Activated naive CD8-positive, alpha-beta T cell treated with anti-CD3 and anti-CD28 coated beads, Interleukin-2, amount 50 U/mL, for 16 hours (primary cell): ENCODE measurements around the gene LGALS9.

Experiments
- DNase-seq: peaks from one replicate; pipeline ENCODE4 v3.0.0-alpha.2; 2020; ENCODE audit warnings: low read depth, low spot score

The LGALS9 gene

DNA sequence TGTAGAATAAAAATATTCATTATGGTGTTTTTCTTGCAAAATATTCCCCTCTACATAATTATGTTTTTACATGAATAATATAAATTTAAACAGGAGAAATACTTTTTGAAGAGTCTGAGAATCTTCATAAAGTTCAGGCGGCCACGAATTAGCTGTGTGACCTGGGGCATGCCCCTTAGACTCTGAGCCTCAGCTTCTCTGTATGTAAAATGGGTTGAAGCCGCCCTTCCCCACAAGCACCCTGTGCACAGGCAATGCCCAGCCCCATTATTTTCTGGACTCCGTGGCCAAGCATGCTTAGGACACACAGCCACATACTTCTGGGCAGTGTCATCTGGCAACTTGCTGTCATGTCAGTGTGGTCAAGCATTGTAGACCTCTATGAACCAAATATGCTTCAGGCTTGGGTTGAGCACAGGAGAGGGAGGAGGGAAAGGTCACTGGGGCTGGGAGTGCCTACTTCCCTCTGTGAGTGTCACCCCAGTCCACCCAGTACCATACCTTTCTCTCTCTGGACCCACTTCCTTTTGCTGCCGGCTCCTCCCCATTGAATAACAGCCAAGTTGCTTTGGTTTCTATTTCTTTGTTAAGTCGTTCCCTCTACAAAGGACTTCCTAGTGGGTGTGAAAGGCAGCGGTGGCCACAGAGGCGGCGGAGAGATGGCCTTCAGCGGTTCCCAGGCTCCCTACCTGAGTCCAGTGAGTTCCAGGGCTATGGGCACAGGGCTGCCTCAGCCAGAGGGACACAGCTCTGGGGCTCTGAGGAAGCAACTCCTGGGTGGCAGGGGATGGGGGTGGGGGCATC, at the start of gene LGALS9:
LGALS9 (plus strand) TSS at position 582 of the 804 bp plus-strand sequence; CDS start at position 660, 78 bp downstream.
- no peak for DNase-seq

DNA sequence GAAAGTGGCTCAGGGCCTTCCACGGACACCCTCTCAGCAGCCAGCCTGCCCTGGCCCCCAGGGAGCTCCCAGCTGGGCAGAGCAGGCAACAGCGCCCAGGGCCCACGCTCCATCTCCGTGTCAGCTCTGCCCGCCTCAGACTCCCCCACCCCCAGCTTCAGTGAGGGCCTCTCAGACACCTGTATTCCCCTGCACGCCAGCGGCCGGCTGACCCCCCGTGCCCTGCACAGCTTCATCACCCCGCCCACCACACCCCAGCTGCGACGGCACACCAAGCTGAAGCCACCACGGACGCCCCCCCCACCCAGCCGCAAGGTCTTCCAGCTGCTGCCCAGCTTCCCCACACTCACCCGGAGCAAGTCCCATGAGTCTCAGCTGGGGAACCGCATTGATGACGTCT, 48.3 kb upstream of the LGALS9 start:
- no peak for DNase-seq

DNA sequence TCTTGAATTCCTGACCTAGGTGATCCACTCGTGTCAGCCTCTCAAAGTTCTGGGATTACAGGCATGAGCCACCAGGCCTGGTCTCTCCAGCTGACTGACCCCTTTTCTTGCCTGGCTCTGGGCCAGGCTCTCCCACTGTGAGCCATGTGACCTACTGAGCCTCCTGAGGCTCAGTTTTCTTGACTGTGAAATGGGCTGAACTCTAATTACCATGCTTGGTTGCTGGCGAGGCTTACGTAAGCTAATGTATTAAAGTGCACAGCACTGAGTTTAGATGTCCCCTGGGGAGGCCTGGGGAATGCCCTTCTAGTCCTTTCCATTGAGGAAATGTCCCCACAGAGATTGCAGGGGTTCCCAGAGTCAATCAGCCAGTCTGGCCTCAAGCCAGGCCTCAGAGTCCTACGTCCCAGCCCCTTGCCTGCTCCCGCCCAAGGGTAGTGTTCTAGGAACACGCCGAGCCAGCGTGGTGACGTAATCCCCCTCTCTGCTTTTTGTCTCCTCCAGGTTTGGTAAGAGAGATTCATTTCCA, 45.8 kb upstream of the LGALS9 start:
- DNase-seq = no peak

DNA sequence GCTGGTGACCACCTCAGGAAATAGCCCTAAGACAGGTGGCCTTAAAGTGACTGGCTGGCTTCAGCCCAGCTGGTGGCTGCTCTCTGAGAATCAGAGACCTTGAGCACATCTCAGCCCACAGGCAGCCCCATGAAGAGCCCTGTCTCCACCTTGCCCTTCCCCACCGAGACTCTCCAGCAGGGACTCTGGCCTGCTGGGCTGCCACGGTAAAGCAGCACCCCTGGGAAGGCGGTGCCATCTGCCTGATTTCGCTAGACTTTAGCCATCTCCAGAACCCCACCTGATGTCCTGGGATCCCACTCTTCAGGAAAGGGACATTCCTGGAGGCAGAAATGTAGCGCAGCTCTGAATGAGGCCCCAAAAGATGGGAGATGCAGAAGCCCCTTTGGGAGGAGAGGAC, 45.2 kb upstream of the LGALS9 start:
- DNase-seq = no peak

DNA sequence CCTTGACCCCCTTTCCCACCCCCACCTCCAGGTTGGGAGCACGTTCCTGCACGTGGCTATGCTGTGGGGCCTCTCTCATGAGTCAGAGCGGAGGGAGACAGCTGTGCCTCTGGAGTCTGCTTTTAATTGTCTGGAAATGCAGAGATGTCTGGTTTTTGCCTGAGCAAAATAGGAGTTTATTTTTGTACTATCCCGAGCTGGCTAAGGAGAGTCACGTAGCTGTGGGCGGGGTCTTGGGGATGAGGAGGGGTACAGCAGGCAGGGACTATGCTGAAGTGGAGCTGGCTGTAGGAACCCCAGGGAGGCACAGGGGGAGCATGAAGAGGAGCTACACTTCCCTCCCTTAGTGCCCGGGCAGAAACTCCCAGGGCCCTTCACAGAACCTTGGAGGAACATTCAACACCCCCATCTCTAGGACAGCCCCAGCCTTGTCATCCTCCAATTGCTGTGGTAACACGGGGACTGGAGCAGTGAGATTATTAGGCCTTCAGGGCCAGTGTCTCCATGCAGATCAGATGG, 44.7 kb upstream of the LGALS9 start:
- DNase-seq = no peak

DNA sequence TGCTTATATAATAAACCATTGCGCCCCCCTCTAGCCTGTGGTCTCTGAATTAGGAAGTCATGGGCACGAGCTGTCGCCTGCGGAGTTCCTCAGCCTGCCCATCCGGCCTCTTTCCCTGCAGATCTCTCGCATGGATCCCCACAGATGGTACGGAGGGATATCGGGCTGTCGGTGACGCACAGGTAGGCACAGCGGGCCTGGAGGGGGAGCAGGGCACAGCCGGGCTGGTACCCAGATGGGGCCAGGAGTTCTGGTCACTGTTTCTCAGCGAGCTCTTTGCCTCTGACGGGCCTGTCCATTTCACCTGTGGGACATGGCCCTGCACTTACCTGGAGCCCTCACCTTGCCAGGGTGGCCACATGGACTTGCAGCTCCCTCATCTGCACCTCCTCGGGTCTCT, 42.6 kb upstream of the LGALS9 start:
- DNase-seq = no peak

DNA sequence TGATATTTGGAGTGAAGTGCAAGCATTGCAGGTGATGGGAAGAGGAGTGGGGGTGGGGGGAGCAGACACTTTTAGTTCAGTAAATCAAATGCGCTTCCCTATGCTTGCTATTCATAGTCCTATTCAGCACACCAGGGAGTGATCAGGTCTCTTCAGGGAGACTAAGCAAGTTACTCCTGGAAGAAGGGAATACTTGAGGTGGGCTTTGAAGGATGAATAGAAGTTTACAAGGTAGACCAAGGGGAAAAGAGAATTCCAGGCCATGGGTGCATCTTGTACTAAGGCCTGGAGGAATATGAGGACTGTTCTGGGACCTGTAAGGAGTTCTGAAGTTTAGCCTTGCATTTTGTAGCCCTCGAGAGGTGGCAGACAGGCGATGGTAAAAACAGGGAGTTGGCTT, 40.1 kb upstream of the LGALS9 start:
- DNase-seq = no peak

DNA sequence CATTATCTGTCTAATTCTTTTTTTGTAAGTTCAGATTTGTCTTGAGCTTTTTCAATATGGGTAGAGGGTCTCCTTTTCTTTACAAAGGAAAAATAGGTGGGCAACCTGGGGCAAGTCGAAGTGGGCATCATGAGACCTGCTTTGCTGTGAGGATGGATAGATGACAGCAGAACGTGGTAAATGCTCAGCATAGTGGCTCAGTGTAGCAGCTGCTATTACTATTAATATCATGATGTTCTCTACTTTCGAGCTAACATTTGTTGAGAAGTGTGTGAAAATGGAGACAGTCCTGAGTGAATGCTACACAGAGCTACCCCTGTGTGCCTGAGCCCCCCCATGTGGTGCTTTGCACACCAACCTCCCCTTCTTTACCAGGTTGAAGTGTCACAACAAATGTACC, 39.0 kb upstream of the LGALS9 start:
- no peak for DNase-seq

DNA sequence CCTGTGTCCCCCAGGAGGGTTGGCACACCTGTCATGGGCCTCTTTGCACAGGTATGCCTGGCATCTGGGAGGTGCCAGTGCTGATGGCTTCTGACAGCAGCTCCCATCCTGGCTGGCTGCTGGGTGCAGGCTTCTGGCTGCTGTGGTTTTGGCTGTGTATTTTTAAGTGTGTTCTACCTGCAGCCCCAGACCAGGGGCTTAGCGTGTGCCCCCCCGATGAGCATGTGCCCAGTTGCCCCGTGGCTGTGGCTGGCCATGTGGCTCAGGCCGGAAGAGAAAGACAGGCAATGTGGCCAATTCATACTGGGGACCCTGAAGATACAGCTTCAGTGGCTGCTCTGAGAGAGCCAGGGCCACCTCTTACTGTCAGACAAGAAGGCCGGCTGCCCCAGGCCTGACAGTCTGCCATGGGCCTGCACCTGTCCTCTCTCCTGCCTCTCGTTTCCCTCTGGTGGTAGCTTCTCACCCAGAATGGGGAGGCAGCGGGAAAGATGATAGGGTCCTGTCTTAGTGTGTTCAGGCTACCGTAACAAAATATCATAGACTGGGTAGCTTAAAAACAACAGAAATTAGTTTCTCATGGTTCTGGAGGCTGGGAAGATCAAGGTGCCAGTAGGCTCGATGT, 37.6 kb upstream of the LGALS9 start:
- no peak for DNase-seq

DNA sequence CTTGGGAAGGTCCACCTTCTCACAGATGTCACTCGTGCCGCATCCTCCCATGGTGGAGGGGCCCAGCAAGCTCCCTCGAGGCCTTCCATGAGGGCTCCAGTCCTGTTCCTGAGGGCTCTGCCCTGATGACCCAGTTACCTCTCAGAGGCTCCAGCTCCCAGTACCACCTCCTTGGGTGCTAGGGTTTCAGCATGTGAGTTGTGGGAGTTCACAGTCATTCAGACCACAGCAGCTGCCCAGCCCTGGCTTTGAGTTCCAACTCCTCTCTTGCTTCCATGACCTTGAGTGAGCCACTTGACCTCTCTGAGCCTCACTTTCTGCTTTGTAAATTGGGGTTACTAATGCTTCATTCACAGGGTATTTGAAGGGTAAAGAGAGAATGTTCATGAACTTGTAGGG, 37.1 kb upstream of the LGALS9 start:
- no peak for DNase-seq

DNA sequence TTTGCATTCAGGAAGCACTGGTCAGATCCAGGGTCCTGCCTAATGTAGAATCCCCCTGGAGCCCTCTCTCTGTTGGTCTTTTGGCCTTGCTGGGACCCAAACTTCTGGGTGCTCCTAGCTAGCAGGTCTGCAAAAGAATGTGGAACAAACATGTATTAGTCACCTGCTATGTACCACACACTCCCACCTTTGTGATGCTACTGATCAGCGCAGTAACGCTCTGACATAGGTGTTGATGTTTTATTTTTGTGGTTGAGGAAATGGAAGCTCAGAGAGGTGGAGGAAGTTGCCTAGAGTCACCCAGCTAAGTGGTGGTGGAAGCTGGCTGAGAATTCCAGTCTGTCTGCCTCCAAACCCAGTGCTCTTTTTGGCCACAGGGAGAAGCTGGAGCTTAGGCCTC, 35.8 kb upstream of the LGALS9 start:
- DNase-seq = no peak

DNA sequence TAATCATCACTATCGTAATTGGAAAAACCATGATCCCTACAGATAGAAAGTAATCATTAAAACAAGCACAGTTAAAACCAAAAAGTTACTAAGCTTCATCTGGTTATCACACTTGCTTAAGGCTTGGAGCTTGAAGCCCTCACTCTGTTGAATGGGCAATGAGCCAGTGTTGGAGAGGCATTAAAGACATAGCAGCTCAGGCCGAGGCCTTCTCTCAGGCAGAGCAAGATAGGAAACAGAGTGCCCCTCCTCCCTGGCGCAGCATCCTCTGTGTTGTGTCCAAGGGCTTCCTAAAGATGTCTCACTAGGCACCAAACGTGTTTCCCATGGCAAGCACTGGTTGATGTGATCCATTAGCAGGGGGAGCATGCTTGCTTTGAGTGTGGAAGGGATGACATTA, 34.9 kb upstream of the LGALS9 start:
- no peak for DNase-seq

DNA sequence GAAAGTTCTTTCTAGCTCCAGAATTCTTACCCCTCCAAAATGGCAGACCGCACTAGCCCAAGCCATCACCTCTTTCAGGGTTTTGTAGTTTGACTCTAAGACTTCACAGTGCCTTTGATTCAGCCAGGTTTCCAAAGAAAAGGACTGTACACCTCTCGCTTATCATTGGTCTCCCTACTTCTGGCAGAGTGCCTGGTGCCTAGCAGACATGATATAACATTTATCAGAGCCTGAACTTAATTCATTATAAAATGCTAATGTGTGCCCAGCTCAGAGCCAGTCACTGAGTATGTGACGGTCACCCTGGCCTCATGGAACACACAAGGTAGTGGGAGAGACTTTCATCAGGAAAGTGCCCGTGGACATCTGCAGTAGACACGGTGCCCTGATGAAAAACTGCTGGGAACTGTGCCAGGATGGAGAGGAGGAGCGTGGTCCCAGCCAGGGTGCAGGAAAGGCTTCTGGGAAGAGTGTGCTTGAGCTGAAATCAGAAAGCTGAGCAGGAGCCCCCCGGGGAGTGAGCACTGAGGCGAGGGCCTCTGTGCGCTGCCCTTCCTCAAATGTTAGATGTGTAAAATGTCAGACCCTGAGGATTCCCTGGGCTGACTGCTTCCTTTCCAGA, 34.3 kb upstream of the LGALS9 start:
- DNase-seq = no peak

DNA sequence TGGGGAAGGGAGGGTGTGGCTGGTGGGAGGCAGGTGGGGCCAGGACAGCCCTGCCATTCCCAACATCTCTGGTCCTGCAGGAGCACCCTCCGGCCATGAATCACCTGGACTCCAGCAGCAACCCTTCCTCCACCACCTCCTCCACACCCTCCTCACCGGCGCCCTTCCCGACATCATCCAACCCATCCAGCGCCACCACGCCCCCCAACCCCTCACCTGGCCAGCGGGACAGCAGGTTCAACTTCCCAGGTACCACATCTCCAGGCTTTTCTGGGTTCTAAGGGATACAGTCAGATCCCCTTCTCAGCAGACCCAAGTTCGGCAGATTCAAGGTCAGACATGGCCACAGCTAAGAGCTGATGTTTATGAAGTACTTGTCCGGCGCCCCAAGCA, 33.8 kb upstream of the LGALS9 start:
- no peak for DNase-seq

DNA sequence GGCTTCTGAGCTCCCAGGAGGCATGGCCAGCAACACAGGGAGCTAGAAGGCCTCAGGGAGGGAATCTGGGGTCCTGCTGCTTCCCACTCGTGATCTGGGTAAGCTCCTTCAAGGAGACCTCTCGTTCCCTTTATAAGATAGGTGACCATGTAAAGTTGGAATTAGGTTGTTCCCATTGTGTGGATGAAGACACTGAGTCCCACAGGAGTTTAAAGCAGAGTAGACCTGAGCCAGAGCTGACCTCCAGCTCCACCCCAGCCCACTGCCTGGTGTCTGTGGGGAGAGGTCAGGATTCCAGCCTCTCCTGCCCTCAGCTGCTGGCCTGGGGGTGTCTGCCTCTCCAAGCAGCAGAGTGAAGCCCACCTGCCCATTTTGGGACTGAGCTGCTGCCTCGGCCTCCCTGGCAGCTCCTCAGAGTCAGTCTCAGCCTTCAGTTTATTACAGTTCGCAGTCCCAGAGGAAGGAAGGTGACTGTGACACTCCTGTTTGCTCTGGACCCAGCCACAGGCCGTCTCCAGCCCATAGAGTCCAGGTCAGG, 33.1 kb upstream of the LGALS9 start:
- no peak for DNase-seq

DNA sequence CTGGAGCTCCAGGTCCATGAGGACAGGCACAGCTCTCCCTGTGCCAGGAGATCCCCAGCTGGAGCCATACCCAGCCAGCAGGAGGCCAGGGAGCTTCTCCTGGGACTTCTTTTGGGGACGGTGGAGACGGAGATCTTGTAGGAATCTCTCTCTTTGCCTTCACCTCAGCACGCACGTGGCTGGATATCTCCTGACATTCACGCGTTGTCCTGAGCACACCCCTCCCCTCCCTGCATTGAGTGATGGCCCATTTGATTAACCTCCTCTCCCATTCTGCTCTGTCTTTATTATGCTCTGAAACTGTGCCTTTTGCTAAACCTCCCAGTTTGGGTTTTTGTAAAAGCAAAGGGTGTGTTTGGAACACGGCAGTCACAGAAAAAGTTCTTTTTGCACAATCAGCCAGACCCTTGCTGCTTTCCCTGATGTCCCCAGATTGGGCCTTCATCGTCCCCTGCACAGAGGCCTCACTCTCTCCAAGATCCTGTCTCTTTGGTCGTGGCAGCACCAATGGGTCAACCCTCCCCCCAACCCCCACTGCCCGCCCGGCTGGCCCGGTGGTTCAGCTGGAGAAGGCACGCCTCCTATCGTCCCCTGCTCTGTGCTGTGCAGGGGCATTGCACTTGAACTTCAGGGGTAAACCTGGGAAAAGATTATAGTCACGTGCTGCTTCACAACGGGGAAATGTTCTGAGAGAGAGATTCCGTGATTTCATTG, 32.5 kb upstream of the LGALS9 start:
- no peak for DNase-seq

DNA sequence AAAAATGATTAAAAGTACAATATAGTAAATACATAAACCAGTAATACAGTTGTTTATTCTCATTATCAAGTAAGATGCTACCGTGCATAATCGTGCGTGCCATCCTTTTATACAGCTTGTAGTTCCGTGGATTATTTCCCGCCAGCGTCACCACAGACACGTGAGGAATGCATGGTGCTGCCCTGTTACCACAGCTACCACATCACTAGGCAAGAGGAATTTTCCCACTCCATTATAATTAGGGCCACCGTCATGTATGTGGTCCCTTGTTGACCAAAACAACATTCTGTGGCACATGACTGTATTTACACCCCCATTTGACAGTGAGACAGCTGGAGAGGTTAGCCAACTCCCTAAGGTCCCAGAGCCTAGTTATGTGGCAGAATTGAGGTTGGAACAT, 30.5 kb upstream of the LGALS9 start:
- no peak for DNase-seq

DNA sequence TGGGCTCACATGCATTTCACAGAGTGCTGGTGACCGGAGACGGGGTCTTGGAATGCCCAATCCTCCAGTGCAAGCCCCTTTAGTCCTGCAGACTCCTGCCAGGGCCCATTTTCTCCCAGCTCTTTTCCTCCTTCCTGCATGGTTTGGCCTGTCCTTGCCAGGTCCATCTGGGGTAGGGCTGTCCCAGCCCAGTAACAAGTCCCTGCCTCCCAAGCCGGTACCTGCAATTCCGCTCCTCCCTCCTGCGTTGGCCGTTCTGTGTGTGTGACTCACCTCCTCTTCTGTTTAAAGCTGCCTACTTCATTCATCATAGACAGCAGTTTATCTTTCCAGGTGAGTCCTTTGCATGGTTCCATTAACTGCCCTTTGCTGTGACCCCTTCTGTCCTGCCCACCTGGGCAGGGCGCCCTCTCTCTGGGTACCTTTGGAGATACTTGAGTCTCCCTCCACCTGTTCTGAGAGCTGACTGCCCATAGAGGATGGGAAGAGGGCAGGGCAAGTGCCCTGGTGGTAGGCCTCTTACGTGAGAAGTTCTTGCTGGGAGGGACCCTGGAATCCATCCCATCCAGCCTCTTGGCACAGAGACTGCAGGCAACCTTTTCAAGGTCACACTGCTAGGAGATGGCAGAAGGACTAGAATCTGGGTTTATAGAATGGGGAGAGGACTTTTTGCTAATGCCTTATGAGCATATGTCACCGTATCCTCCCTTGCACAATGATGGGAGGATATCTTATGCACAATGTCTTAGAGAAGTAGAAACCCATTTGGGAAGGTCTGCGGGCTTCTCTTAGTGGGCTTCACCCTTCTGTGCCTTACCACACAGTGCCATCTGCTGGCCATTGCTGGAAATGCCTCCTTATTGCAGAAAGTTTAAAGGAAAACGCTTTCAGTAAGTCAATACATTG, 29.7 kb upstream of the LGALS9 start:
- peak; percentile 71 for DNase-seq

DNA sequence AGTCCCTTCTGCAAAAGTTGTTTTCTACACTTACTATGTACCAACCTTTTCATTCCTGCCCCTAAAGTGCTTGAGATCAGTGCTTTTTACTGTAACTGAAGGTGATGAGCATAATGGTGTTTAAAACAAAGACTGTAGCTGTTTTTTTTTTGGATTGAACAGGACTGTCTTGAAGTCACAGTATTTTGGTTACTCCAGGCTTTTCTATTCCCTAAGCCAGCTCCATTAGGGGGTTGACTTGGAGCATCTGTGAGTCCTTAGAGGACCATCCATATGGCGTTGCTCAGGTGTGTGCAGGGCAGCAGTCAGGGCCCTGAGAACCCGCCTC, 29.0 kb upstream of the LGALS9 start:
- DNase-seq = no peak

DNA sequence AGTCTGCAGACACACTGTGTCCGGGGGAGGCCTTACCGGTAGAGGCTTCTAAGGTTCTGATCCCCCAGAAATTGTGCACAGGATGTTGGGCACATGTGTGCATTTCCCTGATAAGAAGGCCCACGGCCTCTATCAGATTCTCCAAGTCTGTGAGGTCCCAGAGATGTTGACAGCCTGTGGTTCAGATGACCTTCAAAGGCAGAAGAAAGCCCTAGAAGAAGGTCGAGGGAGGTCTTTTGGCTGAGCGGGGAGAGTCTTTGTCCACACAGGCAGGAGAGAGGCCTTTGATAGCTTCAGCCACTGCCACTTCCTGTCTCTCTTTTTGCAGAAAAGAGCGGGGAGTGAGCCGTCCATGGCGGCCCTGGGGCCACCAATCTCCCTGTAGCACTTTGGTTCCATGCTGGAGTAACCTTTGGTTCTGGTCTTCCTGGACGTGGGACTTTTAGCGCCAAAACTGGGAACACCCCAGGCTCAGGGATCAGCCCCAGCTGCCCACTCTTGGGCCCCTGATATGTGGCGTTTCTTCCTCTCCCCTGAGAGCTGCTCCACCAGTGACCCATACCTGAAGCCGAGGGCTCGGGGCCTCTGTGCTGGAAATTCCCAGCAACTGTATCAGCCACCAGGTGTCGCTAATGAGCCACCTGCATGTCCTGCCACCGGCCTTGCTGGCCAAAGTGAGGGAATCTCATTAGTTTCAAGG, 28.1 kb upstream of the LGALS9 start:
- peak; percentile 47 for DNase-seq
